A673 (cell line): Measurements from ENCODE around the gene DLGAP1. TPM values are rescaled to one million over a fixed set of nuclear protein-coding genes. Genes with fewer than 3 reads are reported as not detected.
"Not testable (repeated sequence)": the region's sequence is repeated elsewhere in the genome, so short reads cannot be mapped to it uniquely, and the experiment has no call there.

Source experiments
- BruUV-seq: library from RNA; stranded (reverse); fragments of 400-500 nt; replicated peaks from 2 replicates; lab custom pipeline; 2021; lab: Mats Ljungman, UMichigan
- CTCF ChIA-PET: fragments of 300-600 bp; sonication (Branson Sonifier 250); formaldehyde crosslinking; loops from one replicate; lab custom pipeline; 2022; ENCODE audit warnings: antibody characterized with exemption; lab: Charles Lee
- POLR2A ChIA-PET: fragments of 300-600 bp; sonication (Branson Sonifier 250); formaldehyde crosslinking; loops from one replicate; lab custom pipeline; 2022; ENCODE audit warnings: antibody characterized with exemption; ENCODE audit not compliant: low non-redundant PET; lab: Charles Lee
- DNase-seq: peaks from one replicate; pipeline ENCODE4 v3.0.0-alpha.2; 2015; ENCODE audit warnings: low spot score
- H3K27ac ChIP-seq: fragments of 200-600 bp; sonication (generic); 2 replicates; pipeline ENCODE4 v1.5.1; 2016; ENCODE audit warnings: mixed run types, low read depth, mild to moderate bottlenecking, mixed read lengths, antibody characterized with exemption, low read length; ENCODE audit not compliant: poor library complexity, severe bottlenecking
- H3K27me3 ChIP-seq: fragments of 200-600 bp; sonication (generic); replicated peaks from 2 replicates; pipeline ENCODE4 v1.6.1; 2017; ENCODE audit warnings: mixed run types, low read depth, mild to moderate bottlenecking, mixed read lengths, antibody characterized with exemption, low read length; ENCODE audit not compliant: insufficient read depth, poor library complexity
- H3K36me3 ChIP-seq: fragments of 200-600 bp; sonication (generic); 2 replicates; pipeline ENCODE4 v1.6.1; 2016; ENCODE audit warnings: mixed run types, mild to moderate bottlenecking, mixed read lengths, antibody characterized with exemption, low read length; ENCODE audit not compliant: insufficient read depth, poor library complexity, severe bottlenecking
- H3K4me1 ChIP-seq: fragments of 200-600 bp; sonication (generic); 2 replicates; pipeline ENCODE4 v1.6.1; 2017; ENCODE audit warnings: mixed run types, mild to moderate bottlenecking, mixed read lengths, antibody characterized with exemption, low read length; ENCODE audit not compliant: insufficient read depth, poor library complexity, severe bottlenecking
- H3K4me3 ChIP-seq: fragments of 200-600 bp; sonication (generic); 2 replicates; pipeline ENCODE4 v1.5.1; 2016; ENCODE audit warnings: low read depth, mixed run types, mild to moderate bottlenecking, mixed read lengths, low read length; ENCODE audit not compliant: poor library complexity, severe bottlenecking
- H3K9me3 ChIP-seq: fragments of 200-600 bp; sonication (generic); 2 replicates; pipeline ENCODE4 v1.6.1; 2016; ENCODE audit warnings: mixed run types, low read depth, mild to moderate bottlenecking, mixed read lengths, antibody characterized with exemption, low read length; ENCODE audit not compliant: poor library complexity, severe bottlenecking
- EZH2 ChIP-seq: fragments of 200-600 bp; sonication (generic); IDR thresholded peaks from 2 replicates; pipeline ENCODE4 v1.6.1; 2017; ENCODE audit warnings: borderline replicate concordance, low read depth, mild to moderate bottlenecking, mixed read lengths, antibody characterized with exemption, low read length; ENCODE audit not compliant: poor library complexity, severe bottlenecking
- intact Hi-C: fragments of 100-400 bp; cut with micrococcal nuclease; formaldehyde crosslinking; loops from one replicate; pipeline ENCODE4 v1.10.0; 2022; ENCODE audit not compliant: unreplicated experiment
- total RNA-seq: library from RNA; stranded (reverse); gene quantifications from 2 replicates; pipeline ENCODE4 v1.2.3, GENCODE V29; 2021
- TF ChIP-seq, protein P1 (sequence below): fragments of 300-800, 200-600 bp; sonication (generic); conservative IDR thresholded peaks from 2 replicates; pipeline ENCODE4 v1.5.1; 2017; ENCODE audit warnings: low read depth, mild to moderate bottlenecking, antibody characterized with exemption, low read length, moderate library complexity, mixed read lengths

DLGAP1 gene
- total RNA-seq, 1 experiment from 2014 or later = 135 TPM

DNA sequence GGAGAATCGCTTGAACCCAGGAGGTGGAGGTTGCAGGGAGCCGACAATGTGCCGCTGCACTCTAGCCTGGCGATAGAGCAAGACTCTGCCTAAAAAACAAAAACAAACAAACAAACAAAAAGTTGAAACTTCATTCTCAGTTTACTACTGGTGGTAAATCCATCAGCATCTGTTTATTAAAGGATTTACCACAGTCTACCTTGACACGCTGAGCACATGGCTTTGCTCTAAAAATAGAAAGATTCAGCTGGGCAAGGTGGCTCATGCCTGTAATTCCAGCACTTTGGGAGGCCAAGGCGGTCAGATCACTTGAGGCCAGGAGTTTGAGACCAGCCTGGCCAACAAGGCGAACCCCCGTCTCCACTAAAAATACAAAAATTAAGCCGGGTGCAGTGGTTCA lies 803.8 kb downstream of the DLGAP1 start:
- Histone ChIP-seq H3K27me3 (no peaks in the 10 kb centered on the region), H3K36me3 (no peaks in the 10 kb centered on the region), H3K4me1 (peaks cover 61% of the 10 kb centered on the region), H3K4me3 (no peak overlapping the region), H3K9me3 (no peaks in the 10 kb centered on the region), H3K27ac (no peak overlapping the region)
- intact Hi-C loops = loop anchor here (5.0 kb wide), 1 partner anchor 49 kb away; no protein-coding TSS in a partner anchor
- BruUV-seq = no TSS peak
- CTCF ChIA-PET = interaction anchor here (1.1 kb wide), 1 partner anchor 15 kb away, joined by 3 read pairs; no protein-coding TSS in a partner anchor
- DNase-seq = no peak
- TF ChIP-seq EZH2 = no peak
- TF ChIP-seq, protein P1, sequence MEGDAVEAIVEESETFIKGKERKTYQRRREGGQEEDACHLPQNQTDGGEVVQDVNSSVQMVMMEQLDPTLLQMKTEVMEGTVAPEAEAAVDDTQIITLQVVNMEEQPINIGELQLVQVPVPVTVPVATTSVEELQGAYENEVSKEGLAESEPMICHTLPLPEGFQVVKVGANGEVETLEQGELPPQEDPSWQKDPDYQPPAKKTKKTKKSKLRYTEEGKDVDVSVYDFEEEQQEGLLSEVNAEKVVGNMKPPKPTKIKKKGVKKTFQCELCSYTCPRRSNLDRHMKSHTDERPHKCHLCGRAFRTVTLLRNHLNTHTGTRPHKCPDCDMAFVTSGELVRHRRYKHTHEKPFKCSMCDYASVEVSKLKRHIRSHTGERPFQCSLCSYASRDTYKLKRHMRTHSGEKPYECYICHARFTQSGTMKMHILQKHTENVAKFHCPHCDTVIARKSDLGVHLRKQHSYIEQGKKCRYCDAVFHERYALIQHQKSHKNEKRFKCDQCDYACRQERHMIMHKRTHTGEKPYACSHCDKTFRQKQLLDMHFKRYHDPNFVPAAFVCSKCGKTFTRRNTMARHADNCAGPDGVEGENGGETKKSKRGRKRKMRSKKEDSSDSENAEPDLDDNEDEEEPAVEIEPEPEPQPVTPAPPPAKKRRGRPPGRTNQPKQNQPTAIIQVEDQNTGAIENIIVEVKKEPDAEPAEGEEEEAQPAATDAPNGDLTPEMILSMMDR = no peak
- POLR2A ChIA-PET = no interaction called here

DNA sequence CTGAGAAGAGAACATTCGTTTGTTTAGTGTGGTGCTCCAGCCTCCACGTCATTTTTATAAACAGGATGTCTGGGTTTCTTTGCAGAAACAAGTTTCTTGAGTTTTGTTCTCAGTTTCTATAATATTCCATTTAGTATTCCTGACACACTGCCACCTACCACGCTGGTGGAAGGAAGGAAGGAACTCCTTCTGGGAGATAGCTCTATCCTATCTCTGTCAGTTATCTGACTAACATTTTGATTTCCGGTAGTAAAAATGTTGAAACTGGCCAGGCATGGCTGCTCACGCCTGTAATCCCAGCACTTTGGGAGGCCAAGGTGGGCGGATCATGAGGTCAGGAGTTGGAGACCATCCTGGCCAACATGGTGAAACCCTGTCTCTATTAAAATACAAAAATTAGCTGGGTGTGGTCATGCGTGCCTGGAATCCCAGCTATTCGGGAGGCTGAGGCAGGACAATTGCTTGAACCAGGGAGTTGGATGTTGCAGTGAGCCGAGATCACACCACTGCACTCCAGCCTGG lies 804.5 kb downstream of the DLGAP1 start:
- BruUV-seq, CTCF ChIA-PET, H3K9me3 ChIP-seq, H3K4me3 ChIP-seq, H3K27me3 ChIP-seq, H3K36me3 ChIP-seq, POLR2A ChIA-PET: not testable (repeated sequence)
- intact Hi-C loops = loop anchor here (5.0 kb wide), 1 partner anchor 48 kb away; no protein-coding TSS in a partner anchor
- peak; percentile 42 for DNase-seq
- peak overlapping the region; percentile 73 for H3K27ac ChIP-seq
- peaks cover 61% of the 10 kb centered on the region for H3K4me1 ChIP-seq

- H3K4me3 ChIP-seq = no peak overlapping the region
- POLR2A ChIA-PET = interaction anchor here (0.6 kb wide), 1 partner anchor 150 kb away, joined by 3 read pairs; no protein-coding TSS in a partner anchor
- peak overlapping the region; percentile 73 for H3K27ac ChIP-seq
Observed at GRCh38 chr18:3649633-3650426, 805.3 kb downstream of the DLGAP1 start.

More at GRCh38 chr18:3649633-3650426, 805.3 kb downstream of the DLGAP1 start:
- Histone ChIP-seq H3K9me3 (no peaks in the 10 kb centered on the region), H3K36me3 (no peaks in the 10 kb centered on the region), H3K4me1 (peaks cover 54% of the 10 kb centered on the region), H3K27me3 (no peaks in the 10 kb centered on the region)
- BruUV-seq = no TSS peak
- TF ChIP-seq EZH2 = no peak
- TF ChIP-seq, protein P1 = no peak
- CTCF ChIA-PET = no interaction called here
- no peak for DNase-seq
- intact Hi-C loops = loop anchor here (5.0 kb wide), 1 partner anchor 48 kb away; no protein-coding TSS in a partner anchor
